Measurements from ENCODE around the gene COL27A1. TPM values are rescaled to one million over a fixed set of nuclear protein-coding genes. Genes with fewer than 3 reads are reported as not detected.

Gene COL27A1
- total RNA-seq, 1 donor from 2014 or later, result 3.7 TPM

- Mint-ChIP-seq H3K27ac (no peak overlapping the region), H3K9me3 (no peaks in the 10 kb centered on the region), H3K4me3 (ENCODE audit: low read depth) (no peak overlapping the region), H3K27me3 (ENCODE audit: low read depth) (no peaks in the 10 kb centered on the region), H3K4me1 (ENCODE audit: low read depth) (peaks cover 1% of the 10 kb centered on the region), H3K36me3 (ENCODE audit: low read depth) (no peaks in the 10 kb centered on the region)
- DNase-seq (ENCODE audit: low spot score), result no peak
- intact Hi-C loops (cut with micrococcal nuclease), result no loop called here
Measured at GRCh38 chr9:114230068-114230467, 74.7 kb downstream of the COL27A1 start.

GRCh38 chr9:114231273-114231672, 75.9 kb downstream of the COL27A1 start:
- Mint-ChIP-seq H3K36me3 (ENCODE audit: low read depth) (no peaks in the 10 kb centered on the region), H3K9me3 (no peaks in the 10 kb centered on the region), H3K4me3 (ENCODE audit: low read depth) (no peak overlapping the region), H3K27me3 (ENCODE audit: low read depth) (no peaks in the 10 kb centered on the region), H3K27ac (no peak overlapping the region), H3K4me1 (ENCODE audit: low read depth) (peaks cover 1% of the 10 kb centered on the region)
- intact Hi-C loops (cut with micrococcal nuclease), result no loop called here
- no peak for DNase-seq (ENCODE audit: low spot score)

- no peak for DNase-seq (ENCODE audit: low spot score)
- no peak overlapping the region for H3K27ac Mint-ChIP-seq
- no peaks in the 10 kb centered on the region for H3K27me3 Mint-ChIP-seq (ENCODE audit: low read depth)
- peaks cover 1% of the 10 kb centered on the region for H3K4me1 Mint-ChIP-seq (ENCODE audit: low read depth)
- H3K9me3 Mint-ChIP-seq, result no peaks in the 10 kb centered on the region
- H3K4me3 Mint-ChIP-seq (ENCODE audit: low read depth), result no peak overlapping the region
- intact Hi-C loops (cut with micrococcal nuclease), result no loop called here
- no peaks in the 10 kb centered on the region for H3K36me3 Mint-ChIP-seq (ENCODE audit: low read depth)
Measured at GRCh38 chr9:114231719-114232449, 76.5 kb downstream of the COL27A1 start.

- intact Hi-C loops (cut with micrococcal nuclease), result no loop called here
- H3K4me1 Mint-ChIP-seq (ENCODE audit: low read depth), result peaks cover 1% of the 10 kb centered on the region
- H3K27ac Mint-ChIP-seq, result no peak overlapping the region
- no peak overlapping the region for H3K4me3 Mint-ChIP-seq (ENCODE audit: low read depth)
- no peak for DNase-seq (ENCODE audit: low spot score)
- H3K27me3 Mint-ChIP-seq (ENCODE audit: low read depth), result no peaks in the 10 kb centered on the region
- no peaks in the 10 kb centered on the region for H3K36me3 Mint-ChIP-seq (ENCODE audit: low read depth)
- H3K9me3 Mint-ChIP-seq, result no peaks in the 10 kb centered on the region
Measured at GRCh38 chr9:114233491-114234185, 78.3 kb downstream of the COL27A1 start.

GRCh38 chr9:114235033-114235661, 79.8 kb downstream of the COL27A1 start:
- intact Hi-C loops (cut with micrococcal nuclease), result no loop called here
- Mint-ChIP-seq H3K27ac (no peak overlapping the region), H3K27me3 (ENCODE audit: low read depth) (no peaks in the 10 kb centered on the region), H3K36me3 (ENCODE audit: low read depth) (no peaks in the 10 kb centered on the region), H3K4me1 (ENCODE audit: low read depth) (peaks cover 1% of the 10 kb centered on the region), H3K4me3 (ENCODE audit: low read depth) (no peak overlapping the region), H3K9me3 (no peaks in the 10 kb centered on the region)
- DNase-seq (ENCODE audit: low spot score), result no peak

- Mint-ChIP-seq H3K27ac (no peak overlapping the region), H3K27me3 (ENCODE audit: low read depth) (no peaks in the 10 kb centered on the region), H3K36me3 (ENCODE audit: low read depth) (no peaks in the 10 kb centered on the region), H3K4me3 (ENCODE audit: low read depth) (no peak overlapping the region), H3K4me1 (ENCODE audit: low read depth) (peaks cover 1% of the 10 kb centered on the region), H3K9me3 (no peaks in the 10 kb centered on the region)
- intact Hi-C loops (cut with micrococcal nuclease), result no loop called here
- no peak for DNase-seq (ENCODE audit: low spot score)
Measured at GRCh38 chr9:114236391-114237138, 81.2 kb downstream of the COL27A1 start.

GRCh38 chr9:114237247-114237646, 81.9 kb downstream of the COL27A1 start:
- Mint-ChIP-seq H3K27ac (no peak overlapping the region), H3K4me3 (ENCODE audit: low read depth) (no peak overlapping the region), H3K9me3 (no peaks in the 10 kb centered on the region), H3K36me3 (ENCODE audit: low read depth) (no peaks in the 10 kb centered on the region), H3K27me3 (ENCODE audit: low read depth) (no peaks in the 10 kb centered on the region), H3K4me1 (ENCODE audit: low read depth) (peaks cover 1% of the 10 kb centered on the region)
- intact Hi-C loops (cut with micrococcal nuclease), result no loop called here
- no peak for DNase-seq (ENCODE audit: low spot score)

- H3K27me3 Mint-ChIP-seq (ENCODE audit: low read depth), result no peaks in the 10 kb centered on the region
- H3K36me3 Mint-ChIP-seq (ENCODE audit: low read depth), result no peaks in the 10 kb centered on the region
- intact Hi-C loops (cut with micrococcal nuclease), result no loop called here
- DNase-seq (ENCODE audit: low spot score), result no peak
- peaks cover 1% of the 10 kb centered on the region for H3K4me1 Mint-ChIP-seq (ENCODE audit: low read depth)
- H3K4me3 Mint-ChIP-seq (ENCODE audit: low read depth), result no peak overlapping the region
- no peak overlapping the region for H3K27ac Mint-ChIP-seq
- no peaks in the 10 kb centered on the region for H3K9me3 Mint-ChIP-seq
Measured at GRCh38 chr9:114237781-114238180, 82.4 kb downstream of the COL27A1 start.

- no peaks in the 10 kb centered on the region for H3K36me3 Mint-ChIP-seq (ENCODE audit: low read depth)
- no peak for DNase-seq (ENCODE audit: low spot score)
- no peak overlapping the region for H3K27ac Mint-ChIP-seq
- peaks cover 1% of the 10 kb centered on the region for H3K4me1 Mint-ChIP-seq (ENCODE audit: low read depth)
- intact Hi-C loops (cut with micrococcal nuclease), result no loop called here
- no peaks in the 10 kb centered on the region for H3K27me3 Mint-ChIP-seq (ENCODE audit: low read depth)
- H3K4me3 Mint-ChIP-seq (ENCODE audit: low read depth), result no peak overlapping the region
- H3K9me3 Mint-ChIP-seq, result no peaks in the 10 kb centered on the region
Measured at GRCh38 chr9:114238472-114238871, 83.1 kb downstream of the COL27A1 start.

- no peak for DNase-seq (ENCODE audit: low spot score)
- Mint-ChIP-seq H3K27me3 (ENCODE audit: low read depth) (no peaks in the 10 kb centered on the region), H3K27ac (no peak overlapping the region), H3K4me3 (ENCODE audit: low read depth) (no peak overlapping the region), H3K36me3 (ENCODE audit: low read depth) (no peaks in the 10 kb centered on the region), H3K9me3 (no peaks in the 10 kb centered on the region), H3K4me1 (ENCODE audit: low read depth) (peaks cover 1% of the 10 kb centered on the region)
- intact Hi-C loops (cut with micrococcal nuclease), result no loop called here
Measured at GRCh38 chr9:114238891-114239875, 83.8 kb downstream of the COL27A1 start.

- H3K9me3 Mint-ChIP-seq, result no peaks in the 10 kb centered on the region
- H3K4me1 Mint-ChIP-seq (ENCODE audit: low read depth), result no peaks in the 10 kb centered on the region
- no peaks in the 10 kb centered on the region for H3K36me3 Mint-ChIP-seq (ENCODE audit: low read depth)
- intact Hi-C loops (cut with micrococcal nuclease), result no loop called here
- no peaks in the 10 kb centered on the region for H3K27me3 Mint-ChIP-seq (ENCODE audit: low read depth)
- H3K4me3 Mint-ChIP-seq (ENCODE audit: low read depth), result no peak overlapping the region
- H3K27ac Mint-ChIP-seq, result no peak overlapping the region
- no peak for DNase-seq (ENCODE audit: low spot score)
Measured at GRCh38 chr9:114240216-114240615, 84.9 kb downstream of the COL27A1 start.
